Transverse colon (tissue), 4 donors: ENCODE data around the gene TMCO6. TPM values are rescaled to one million over a fixed set of nuclear protein-coding genes. Genes with fewer than 3 reads are reported as not detected.

ENCODE experiments used
- DNase-seq: peaks from one replicate; pipeline ENCODE4 v3.0.0-alpha.2; 2019
- H3K27ac ChIP-seq, 4 donors: fragments of 200-600 bp; sonication (generic); 2 replicates each; pipeline ENCODE4 v1.5.1; 2016 to 2018; ENCODE audit warnings: inconsistent platforms in 4 of 4
- H3K27me3 ChIP-seq: fragments of 200-600 bp; sonication (generic); 2 replicates; pipeline ENCODE4 v1.5.1; 2017; ENCODE audit warnings: inconsistent platforms
- H3K36me3 ChIP-seq, 4 donors: fragments of 200-600 bp; sonication (generic); 2 replicates each; pipeline ENCODE4 v1.5.1; 2017 to 2019; ENCODE audit warnings: inconsistent platforms in 4 of 4
- H3K4me1 ChIP-seq, 4 donors: fragments of 200-600 bp; sonication (generic); 2 replicates each; pipeline ENCODE4 v1.5.1; 2017 to 2020; ENCODE audit warnings: inconsistent platforms in 4 of 4
- H3K4me3 ChIP-seq, 4 donors: fragments of 200-600 bp; sonication (generic); 1 replicate in 1 of 4; 2 replicates in 3 of 4; pipeline versions ENCODE4 v1.5.1 to v1.6.1; 2017 to 2019; ENCODE audit warnings: inconsistent platforms in 4 of 4
- H3K9me3 ChIP-seq, 2 donors: fragments of 200-600 bp; sonication (generic); 2 replicates each; pipeline ENCODE4 v1.5.1; 2017 to 2019; ENCODE audit warnings: inconsistent platforms in 2 of 2
- EP300 ChIP-seq: sonication (generic); formaldehyde crosslinking; IDR thresholded peaks from one replicate; pipeline ENCODE4 v1.6.1; 2017; ENCODE audit warnings: antibody characterized with exemption, low read depth
- POLR2A ChIP-seq: fragments of 450-650 bp; IDR thresholded peaks from one replicate; pipeline ENCODE4 v1.6.1; 2016; ENCODE audit warnings: antibody characterized with exemption, mild to moderate bottlenecking, moderate library complexity
- POLR2AphosphoS5 ChIP-seq, 3 donors: sonication (generic); formaldehyde crosslinking; IDR thresholded peaks; one replicate each; pipeline ENCODE4 v1.6.1; 2016; ENCODE audit warnings: antibody characterized with exemption in 3 of 3
- WGBS, 2 donors: methylation state at CpG; one replicate each; pipeline ENCODE4 v1.1.5; 2018; ENCODE audit warnings: low coverage in 1 of 2; 5-methylcytosine and 5-hydroxymethylcytosine counted together
- in situ Hi-C, 4 donors: fragments of 200-750 bp; cut with MboI; loops; one replicate each; pipeline versions ENCODE4 v1.15.0 to v1.15.1; 2017; ENCODE audit warnings: low sequenced_read_pairs in 3 of 4, low pct_ligation_motif_present in 1 of 4, low pct_unique_long_range_greater_than_20kb in 1 of 4
- intact Hi-C: fragments of 100-400 bp; cut with DNase I; formaldehyde crosslinking; loops from one replicate; pipeline ENCODE4 v1.15.1; 2023; ENCODE audit warnings: low total_unique reads
- total RNA-seq, 4 donors: library from RNA; depleted of rRNA; stranded (reverse); fragments of >200 nt; gene quantifications; one replicate each; pipeline ENCODE4 v1.1.0, GENCODE V29; 2016
- TF ChIP-seq, protein P1 (sequence below), 5 experiments: fragments of 200-600 bp in 3 of 5; fragments of 450-650 bp in 2 of 5; sonication (generic) in 3 of 5; IDR thresholded peaks; 1 replicate in 2 of 5; 2 replicates in 3 of 5; pipeline ENCODE4 v1.5.1; 2016 to 2017; ENCODE audit warnings: antibody characterized with exemption in 5 of 5, inconsistent platforms in 3 of 5, mild to moderate bottlenecking in 2 of 5, moderate library complexity in 1 of 5

Gene TMCO6
- total RNA-seq, 4 donors from 2014 or later, result 0.75 to 99.2 (median 40.2) TPM

DNA sequence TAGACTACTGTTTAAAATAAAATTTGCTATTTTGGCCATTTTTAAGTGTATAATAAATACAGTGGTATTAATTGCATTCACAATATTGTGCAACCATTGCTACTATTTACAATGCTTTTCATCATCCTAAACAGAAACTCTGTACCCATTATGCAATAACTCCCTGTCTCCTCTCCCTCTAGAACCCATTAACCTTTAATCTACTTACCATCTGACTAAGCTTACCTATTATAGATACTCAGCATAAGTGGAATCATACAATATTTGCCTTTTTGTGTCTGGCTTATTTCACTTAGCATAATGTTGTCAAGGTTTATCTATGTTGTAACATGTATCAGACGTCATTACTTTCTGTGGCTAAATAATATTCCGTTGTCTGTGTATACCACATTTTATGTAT is 32.2 kb upstream of the TMCO6 start:
- no peaks in the 10 kb centered on the region for H3K9me3 ChIP-seq
- DNase-seq, result no peak
- 80 to 83% methylated on average over 2 of the region's 2 CpGs for WGBS, 2 donors
- peaks cover 2 to 36% (median 10%) of the 10 kb centered on the region in 4 donors for H3K4me1 ChIP-seq
- no peaks in the 10 kb centered on the region for H3K36me3 ChIP-seq
- peak overlapping the region in 1 of 4 donors; percentile 14 for H3K27ac ChIP-seq
- H3K27me3 ChIP-seq, result no peaks in the 10 kb centered on the region
- TF ChIP-seq, protein P1, sequence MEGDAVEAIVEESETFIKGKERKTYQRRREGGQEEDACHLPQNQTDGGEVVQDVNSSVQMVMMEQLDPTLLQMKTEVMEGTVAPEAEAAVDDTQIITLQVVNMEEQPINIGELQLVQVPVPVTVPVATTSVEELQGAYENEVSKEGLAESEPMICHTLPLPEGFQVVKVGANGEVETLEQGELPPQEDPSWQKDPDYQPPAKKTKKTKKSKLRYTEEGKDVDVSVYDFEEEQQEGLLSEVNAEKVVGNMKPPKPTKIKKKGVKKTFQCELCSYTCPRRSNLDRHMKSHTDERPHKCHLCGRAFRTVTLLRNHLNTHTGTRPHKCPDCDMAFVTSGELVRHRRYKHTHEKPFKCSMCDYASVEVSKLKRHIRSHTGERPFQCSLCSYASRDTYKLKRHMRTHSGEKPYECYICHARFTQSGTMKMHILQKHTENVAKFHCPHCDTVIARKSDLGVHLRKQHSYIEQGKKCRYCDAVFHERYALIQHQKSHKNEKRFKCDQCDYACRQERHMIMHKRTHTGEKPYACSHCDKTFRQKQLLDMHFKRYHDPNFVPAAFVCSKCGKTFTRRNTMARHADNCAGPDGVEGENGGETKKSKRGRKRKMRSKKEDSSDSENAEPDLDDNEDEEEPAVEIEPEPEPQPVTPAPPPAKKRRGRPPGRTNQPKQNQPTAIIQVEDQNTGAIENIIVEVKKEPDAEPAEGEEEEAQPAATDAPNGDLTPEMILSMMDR (IDR thresholded peaks at IDR 0.05), result no peak
- no peak for TF ChIP-seq POLR2A
- TF ChIP-seq EP300, result no peak
- TF ChIP-seq POLR2AphosphoS5 (IDR thresholded peaks at IDR 0.05), result no peak
- H3K4me3 ChIP-seq, result no peak overlapping the region
- intact Hi-C loops, result no loop called here
- in situ Hi-C loops, result no loop called here

- H3K36me3 ChIP-seq, result no peaks in the 10 kb centered on the region
- H3K9me3 ChIP-seq, result no peaks in the 10 kb centered on the region
- peaks cover 2 to 36% (median 10%) of the 10 kb centered on the region in 4 donors for H3K4me1 ChIP-seq
- DNase-seq, result no peak
- TF ChIP-seq POLR2A (no peak), EP300 (no peak), POLR2AphosphoS5 (IDR thresholded peaks at IDR 0.05) (no peak)
- TF ChIP-seq, protein P1 (IDR thresholded peaks at IDR 0.05), result no peak
- peak overlapping the region; percentile 51 to 81 (median 74) for H3K27ac ChIP-seq
- in situ Hi-C loops, result no loop called here
- intact Hi-C loops, result no loop called here
- H3K4me3 ChIP-seq, result no peak overlapping the region
- H3K27me3 ChIP-seq, result no peaks in the 10 kb centered on the region
Measured at GRCh38 chr5:140608722-140609121, 30.5 kb upstream of the TMCO6 start.

DNA sequence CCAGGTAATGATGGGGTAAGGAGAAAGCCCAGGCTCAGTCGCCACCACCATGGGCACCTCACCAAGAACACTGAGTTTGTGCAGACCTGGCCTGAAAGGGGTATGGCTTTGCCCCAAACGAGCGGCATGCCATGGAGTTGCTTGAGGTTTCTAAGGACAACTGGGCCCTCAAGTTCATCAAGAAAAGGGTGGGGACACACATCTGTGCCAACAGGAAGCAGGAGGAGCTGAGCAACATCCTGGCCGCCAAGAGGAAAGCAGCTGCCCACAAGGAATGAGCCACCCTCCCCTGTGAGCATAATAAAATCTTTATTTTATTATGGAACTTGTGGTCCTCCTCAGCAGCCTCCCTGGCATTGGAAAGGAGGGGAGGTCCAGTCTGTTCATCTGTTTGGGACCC is 30.1 kb upstream of the TMCO6 start:
- H3K4me3 ChIP-seq, result no peak overlapping the region
- intact Hi-C loops, result no loop called here
- TF ChIP-seq, protein P1 (IDR thresholded peaks at IDR 0.05), result no peak
- TF ChIP-seq EP300, result no peak
- peak in 1 of 3 donors; percentile 50 for TF ChIP-seq POLR2AphosphoS5 (IDR thresholded peaks at IDR 0.05)
- no peak for TF ChIP-seq POLR2A
- WGBS, 2 donors, result 51% methylated on average over 4 of the region's 4 CpGs; no CpG with 5 or more reads in 1 of the 2 donors
- in situ Hi-C loops, result no loop called here
- peaks cover 2 to 36% (median 10%) of the 10 kb centered on the region in 4 donors for H3K4me1 ChIP-seq
- H3K27ac ChIP-seq, result peak overlapping the region; percentile 51 to 81 (median 74)
- H3K36me3 ChIP-seq, result no peaks in the 10 kb centered on the region
- DNase-seq, result peak; percentile 80
- no peaks in the 10 kb centered on the region for H3K27me3 ChIP-seq
- H3K9me3 ChIP-seq, result no peaks in the 10 kb centered on the region

- WGBS, 2 donors, result 70 to 71% methylated on average over 1 to 2 of the region's 2 CpGs
- TF ChIP-seq, protein P1 (IDR thresholded peaks at IDR 0.05), result no peak
- TF ChIP-seq EP300 (no peak), POLR2AphosphoS5 (IDR thresholded peaks at IDR 0.05) (no peak), POLR2A (no peak)
- no peak overlapping the region for H3K4me3 ChIP-seq
- H3K27me3 ChIP-seq, result no peaks in the 10 kb centered on the region
- H3K36me3 ChIP-seq, result no peaks in the 10 kb centered on the region
- H3K4me1 ChIP-seq, result peaks cover 2 to 36% (median 10%) of the 10 kb centered on the region in 4 donors
- no peak for DNase-seq
- peak overlapping the region; percentile 51 to 81 (median 74) for H3K27ac ChIP-seq
- intact Hi-C loops (no loop called here), in situ Hi-C loops (no loop called here)
- H3K9me3 ChIP-seq, result no peaks in the 10 kb centered on the region
Measured at GRCh38 chr5:140611020-140611521, 28.2 kb upstream of the TMCO6 start.
